Measurements from ENCODE around the gene TRIP13.
A peak's percentile ranks its signal among the peaks of the same experiment; 100 is the strongest.

TRIP13 gene

GRCh38 chr5:850511-851006 is 42.1 kb upstream of the TRIP13 start, which contains the start of gene ZDHHC11:
ZDHHC11 (minus strand) TSS chr5:850986; CDS start chr5:850602, 384 bp downstream.
- POLR2A ChIA-PET, result no interaction called here
- CTCF ChIA-PET, result no interaction called here

GRCh38 chr5:851076-851475 is 41.6 kb upstream of the TRIP13 start:
- H3K4me3 ChIP-seq (ENCODE audit: low read depth, low read length), result no peak overlapping the region
- H3K27ac ChIP-seq (ENCODE audit: extremely low read depth, low read depth, low read length), result no peak overlapping the region
- H3K4me1 ChIP-seq (ENCODE audit: control insufficient read depth, insufficient read depth, low read length), result no peaks in the 10 kb centered on the region
- ChIA-PET CTCF (no interaction called here), POLR2A (no interaction called here)
- H3K36me3 ChIP-seq (ENCODE audit: control insufficient read depth in 2 of 2, insufficient read depth in 1 of 2, low read length in 2 of 2), result peaks cover 0 to 3% of the 10 kb centered on the region in 2 experiments; a peak in 2 of 3 replicates
- no peaks in the 10 kb centered on the region for H3K9me3 ChIP-seq (ENCODE audit: control insufficient read depth, insufficient read depth, low read depth, low read length)
- TF ChIP-seq ZNF202 (tag by site-specific recombination; IDR thresholded peaks at IDR 0.05; ENCODE audit: borderline replicate concordance) (no peak), ZNF76 (tag by site-specific recombination; IDR thresholded peaks at IDR 0.05; ENCODE audit: borderline replicate concordance, low read depth) (no peak), ZNF585B (tag by site-specific recombination; IDR thresholded peaks at IDR 0.05) (no peak), ZNF610 (tag by site-specific recombination; IDR thresholded peaks at IDR 0.05; ENCODE audit: borderline replicate concordance) (no peak), IKZF3 (tag by site-specific recombination; IDR thresholded peaks at IDR 0.05) (no peak), KLF17 (tag by site-specific recombination; IDR thresholded peaks at IDR 0.05) (no peak), ZNF514 (tag by site-specific recombination; IDR thresholded peaks at IDR 0.05) (no peak), KLF7 (tag by site-specific recombination; IDR thresholded peaks at IDR 0.05; ENCODE audit: borderline replicate concordance) (no peak)

More at GRCh38 chr5:850511-851006, 42.1 kb upstream of the TRIP13 start, which contains the start of gene ZDHHC11:
- no peak within 1 kb of the TSS for H3K27ac ChIP-seq (ENCODE audit: extremely low read depth, low read depth, low read length)
- no peaks in the 10 kb centered on the region for H3K9me3 ChIP-seq (ENCODE audit: control insufficient read depth, insufficient read depth, low read depth, low read length)
- no peak within 1 kb of the TSS for H3K4me3 ChIP-seq (ENCODE audit: low read depth, low read length)
- no peak for TF ChIP-seq KLF16 (tag by site-specific recombination; IDR thresholded peaks at IDR 0.05)
- 0 out of 2 replicates have a peak, but pooled peaks have one; percentile 46 for TF ChIP-seq SCRT2 (tag by site-specific recombination; IDR thresholded peaks at IDR 0.05)
- no peak for TF ChIP-seq PRDM4 (tag by site-specific recombination; IDR thresholded peaks at IDR 0.05)
- 0 out of 2 replicates have a peak, but pooled peaks have one; percentile 20 for TF ChIP-seq SCRT1 (tag by site-specific recombination; IDR thresholded peaks at IDR 0.05; ENCODE audit: borderline replicate concordance)
- TF ChIP-seq ZNF350 (tag by site-specific recombination; IDR thresholded peaks at IDR 0.05), result no peak
- TF ChIP-seq PRDM10 (tag by site-specific recombination; IDR thresholded peaks at IDR 0.05), result no peak
- TF ChIP-seq ZNF174 (tag by site-specific recombination; IDR thresholded peaks at IDR 0.05), result no peak
- no peak for TF ChIP-seq ZNF610 (tag by site-specific recombination; IDR thresholded peaks at IDR 0.05; ENCODE audit: borderline replicate concordance)
- no peak for TF ChIP-seq ZNF354C (tag by site-specific recombination; IDR thresholded peaks at IDR 0.05; ENCODE audit: borderline replicate concordance, low read depth)
- no peak for TF ChIP-seq ZBTB21 (tag by site-specific recombination; IDR thresholded peaks at IDR 0.05)
- no peak for TF ChIP-seq GLI4 (tag by site-specific recombination; IDR thresholded peaks at IDR 0.05)
- no peak for TF ChIP-seq ZNF670 (tag by site-specific recombination; IDR thresholded peaks at IDR 0.05; ENCODE audit: low read depth)
- peaks cover 0 to 3% of the 10 kb centered on the region in 2 experiments; a peak in 1 of 3 replicates for H3K36me3 ChIP-seq (ENCODE audit: control insufficient read depth in 2 of 2, insufficient read depth in 1 of 2, low read length in 2 of 2)
- no peaks in the 10 kb centered on the region for H3K4me1 ChIP-seq (ENCODE audit: control insufficient read depth, insufficient read depth, low read length)

All from HEK293 (cell line).